K562 (cell line): ENCODE data around the gene TNN. TPM values are rescaled to one million over a fixed set of nuclear protein-coding genes. Genes with fewer than 3 reads are reported as not detected.

ENCODE experiments used
- FOSL1 ChIP-seq: fragments of 200-800 bp; sonication (Bioruptor generic); conservative IDR thresholded peaks from 2 replicates; pipeline ENCODE4 v1.6.1; 2016; ENCODE audit warnings: missing genetic modification characterization, missing compliant biosample characterization
- GATA2 ChIP-seq: sonication (generic); formaldehyde crosslinking; IDR thresholded peaks from 2 replicates; pipeline ENCODE4 v1.4.0; 2020; ENCODE audit warnings: mild to moderate bottlenecking, missing genetic modification reagents
- ILK ChIP-seq: fragments of 450-650 bp; IDR thresholded peaks from 2 replicates; pipeline ENCODE4 v1.6.1; 2016; ENCODE audit warnings: missing genetic modification characterization, low read depth, mild to moderate bottlenecking, missing compliant biosample characterization, moderate library complexity, borderline replicate concordance
- JUND ChIP-seq, 2 experiments: IDR thresholded peaks; 2 replicates in 1 of 2; 3 replicates in 1 of 2; pipeline ENCODE4 v1.6.1; 2011; ENCODE audit warnings: borderline replicate concordance in 2 of 2, low read depth in 2 of 2, low read length in 2 of 2, improper control_type of control experiment in 1 of 2, missing biosample characterization in 1 of 2, missing genetic modification characterization in 1 of 2, missing genetic modification reagents in 1 of 2
- RFX1 ChIP-seq: fragments of 450-650 bp; IDR thresholded peaks from 2 replicates; pipeline ENCODE4 v1.6.1; 2016; ENCODE audit warnings: mild to moderate bottlenecking, moderate library complexity
- U2AF2 ChIP-seq: fragments of 200-400 bp; formaldehyde crosslinking; optimal IDR thresholded peaks from 2 replicates; pipeline ENCODE3; 2017; ENCODE audit warnings: low read depth, mild to moderate bottlenecking, low read length
- ZBTB8A ChIP-seq: fragments of 450-650 bp; IDR thresholded peaks from 2 replicates; pipeline ENCODE4 v1.6.1; 2018; ENCODE audit warnings: mild to moderate bottlenecking, moderate library complexity; ENCODE audit not compliant: partially characterized antibody
- ZFP30 ChIP-seq: fragments of 250-450 bp; sonication (Bioruptor Pico); IDR thresholded peaks from 2 replicates; pipeline ENCODE4 v1.8.0; 2022; ENCODE audit warnings: moderate library complexity, mild to moderate bottlenecking, inconsistent platforms, borderline replicate concordance
- polyA plus RNA-seq, 8 experiments: library from polyadenylated mRNA; depleted of rRNA in 4 of 8; stranded (reverse) in 5 of 8; unstranded in 3 of 8; fragments of >200 nt; fragmentation: Nextera tagmentation in 2 of 8; fragmentation: Illumina TruSeq in 1 of 8; extraction: Ambion mirVana in 2 of 8; extraction: Trizol in 1 of 8; gene quantifications; 2 replicates each; pipeline versions ENCODE4 v1.2.1 to v1.2.3, GENCODE V29; 2011 to 2014; ENCODE audit warnings: inconsistent platforms in 1 of 8, missing spikeins in 1 of 8
- total RNA-seq, 7 experiments: library from RNA; depleted of rRNA in 6 of 7; stranded (reverse); fragments of >200 nt in 6 of 7; fragmentation: Illumina TruSeq in 2 of 7; extraction: Trizol in 2 of 7; gene quantifications; 2 replicates each; pipeline versions ENCODE4 v1.2.1 to v1.2.3, GENCODE V29; 2011 to 2021; ENCODE audit warnings: low replicate concordance in 1 of 7
- TF ChIP-seq, protein P1 (sequence below): sonication (generic); formaldehyde crosslinking; IDR thresholded peaks from 2 replicates; pipeline ENCODE4 v1.8.0; 2022; ENCODE audit warnings: missing genetic modification reagents, mild to moderate bottlenecking, moderate library complexity, borderline replicate concordance
- TF ChIP-seq, protein P2 (sequence below): sonication (generic); formaldehyde crosslinking; IDR thresholded peaks from 2 replicates; pipeline ENCODE4 v1.8.0; 2023; ENCODE audit warnings: mild to moderate bottlenecking, missing genetic modification reagents

Gene TNN
- total and polyA plus RNA-seq, 9 of the 15 experiments (the other 6 are each of a cell fraction or from before 2014, with no cell fraction given): 0.01 to 0.09 (median 0.07) TPM; not detected in 4

DNA sequence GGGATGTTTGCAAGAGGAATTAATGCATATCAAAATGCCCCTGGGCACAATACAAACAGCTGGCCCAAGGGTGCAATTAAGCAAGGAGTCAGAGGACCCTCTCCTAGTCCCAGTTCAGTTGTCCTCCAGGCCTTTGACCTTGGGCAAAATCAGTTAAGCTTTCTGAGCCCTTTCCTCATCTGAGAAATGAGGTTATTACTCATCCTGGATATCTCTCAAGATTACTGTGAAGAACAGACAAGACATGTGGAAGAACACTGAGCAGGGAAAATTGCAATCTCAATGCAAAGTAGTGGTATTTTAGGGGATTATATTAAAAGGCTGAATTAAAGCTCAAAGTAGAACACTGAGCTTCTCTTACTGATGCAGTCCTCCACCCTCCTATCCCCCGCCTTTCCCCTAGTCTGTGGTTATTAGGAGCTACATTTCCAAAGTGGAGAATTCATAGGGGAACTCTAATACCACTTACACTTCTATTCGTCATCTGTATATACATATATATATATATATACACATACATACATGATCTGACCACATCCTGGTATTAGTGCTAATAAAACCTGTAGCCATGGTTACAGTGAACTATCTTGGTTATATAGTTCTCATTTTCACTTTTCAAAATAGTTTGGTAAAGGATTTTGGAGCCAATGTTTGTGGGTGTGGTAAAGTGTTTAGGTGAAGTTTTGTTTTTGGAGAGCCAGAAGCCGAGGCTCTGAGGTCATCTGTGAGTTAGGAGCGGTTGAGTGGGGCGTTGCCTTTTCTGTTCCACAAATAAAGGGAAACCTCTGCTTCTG, 106.9 kb downstream of the TNN start (continued):
- TF ChIP-seq GATA2 (CRISPR knock-in tag) (no peak), FOSL1 (tag) (peak; percentile 70), U2AF2 (no peak), ZBTB8A (no peak), ZFP30 (no peak), ILK (tag) (no peak), RFX1 (peak; percentile 58), JUND (IDR thresholded peaks at IDR 0.05; ENCODE audit: borderline replicate concordance, low read depth, low read length) (no peak; the same call in 1 of the 2 replicates), JUND (tag; IDR thresholded peaks at IDR 0.05; ENCODE audit: borderline replicate concordance, low read depth, low read length) (no peak)
- TF ChIP-seq, protein P1, sequence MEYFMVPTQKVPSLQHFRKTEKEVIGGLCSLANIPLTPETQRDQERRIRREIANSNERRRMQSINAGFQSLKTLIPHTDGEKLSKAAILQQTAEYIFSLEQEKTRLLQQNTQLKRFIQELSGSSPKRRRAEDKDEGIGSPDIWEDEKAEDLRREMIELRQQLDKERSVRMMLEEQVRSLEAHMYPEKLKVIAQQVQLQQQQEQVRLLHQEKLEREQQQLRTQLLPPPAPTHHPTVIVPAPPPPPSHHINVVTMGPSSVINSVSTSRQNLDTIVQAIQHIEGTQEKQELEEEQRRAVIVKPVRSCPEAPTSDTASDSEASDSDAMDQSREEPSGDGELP (CRISPR knock-in tag): no peak
- TF ChIP-seq, protein P2, sequence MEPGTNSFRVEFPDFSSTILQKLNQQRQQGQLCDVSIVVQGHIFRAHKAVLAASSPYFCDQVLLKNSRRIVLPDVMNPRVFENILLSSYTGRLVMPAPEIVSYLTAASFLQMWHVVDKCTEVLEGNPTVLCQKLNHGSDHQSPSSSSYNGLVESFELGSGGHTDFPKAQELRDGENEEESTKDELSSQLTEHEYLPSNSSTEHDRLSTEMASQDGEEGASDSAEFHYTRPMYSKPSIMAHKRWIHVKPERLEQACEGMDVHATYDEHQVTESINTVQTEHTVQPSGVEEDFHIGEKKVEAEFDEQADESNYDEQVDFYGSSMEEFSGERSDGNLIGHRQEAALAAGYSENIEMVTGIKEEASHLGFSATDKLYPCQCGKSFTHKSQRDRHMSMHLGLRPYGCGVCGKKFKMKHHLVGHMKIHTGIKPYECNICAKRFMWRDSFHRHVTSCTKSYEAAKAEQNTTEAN (CRISPR knock-in tag): no peak
- TF ChIP-seq, all 486 proteins: peak for 3
